GM19023 (cell line): ENCODE measurements around the gene FXYD7.
"Not testable (repeated sequence)": the region's sequence is repeated elsewhere in the genome, so short reads cannot be mapped to it uniquely, and the experiment has no call there.

Experiments
- ATAC-seq: cut with Tn5 transposase; IDR thresholded peaks from one replicate; pipeline ENCODE4 v1.9.1; 2021; ENCODE audit warnings: mild to moderate bottlenecking, moderate library complexity; ENCODE audit not compliant: unreplicated experiment

FXYD7 gene

DNA sequence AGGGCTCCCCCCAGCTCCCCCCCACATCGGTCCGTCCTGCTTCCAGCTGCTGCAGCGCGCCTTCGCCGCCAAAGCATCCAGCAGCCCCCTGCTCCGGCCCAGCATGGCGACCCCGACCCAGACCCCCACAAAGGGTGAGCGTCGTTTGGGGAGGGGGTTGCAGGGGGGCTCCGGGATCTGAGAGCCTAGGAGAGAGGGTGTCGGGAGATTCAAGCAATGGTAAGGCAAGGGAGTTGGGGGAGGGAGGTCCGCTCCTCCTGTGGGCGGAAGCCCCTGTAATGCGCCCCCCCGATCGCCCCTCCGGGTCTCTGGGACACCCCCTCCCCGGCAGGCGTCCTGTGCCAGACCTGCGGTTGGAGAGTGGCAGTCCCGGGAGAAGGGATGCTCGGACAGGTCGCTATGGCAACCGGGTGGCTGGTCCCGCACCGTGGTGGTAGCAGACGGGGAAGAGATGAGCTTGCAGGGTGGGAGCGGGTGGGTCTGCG, at the start of gene FXYD7:
FXYD7 (plus strand) TSS at position 25 of the 485 bp plus-strand sequence; CDS start at position 104, 79 bp downstream.
- no peak for ATAC-seq

DNA sequence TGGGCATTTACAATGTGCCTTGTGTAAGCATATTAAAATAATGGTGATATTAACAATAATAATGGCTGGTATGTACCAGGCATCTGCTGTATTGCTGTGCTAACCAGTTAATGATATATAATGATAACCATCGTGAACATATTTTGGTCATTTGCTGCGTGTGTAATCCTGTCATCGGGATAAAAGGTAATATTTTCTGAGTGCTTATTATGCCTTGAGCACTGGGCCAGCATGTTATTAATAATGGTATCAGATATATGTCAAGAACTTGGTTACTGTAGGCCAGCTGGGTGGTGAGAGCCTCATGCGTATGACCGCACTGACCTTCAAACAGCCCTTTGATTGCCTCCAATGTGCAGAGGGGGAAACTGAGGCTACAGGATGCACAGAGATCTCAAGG, 49.6 kb upstream of the FXYD7 start:
- ATAC-seq, result no peak

DNA sequence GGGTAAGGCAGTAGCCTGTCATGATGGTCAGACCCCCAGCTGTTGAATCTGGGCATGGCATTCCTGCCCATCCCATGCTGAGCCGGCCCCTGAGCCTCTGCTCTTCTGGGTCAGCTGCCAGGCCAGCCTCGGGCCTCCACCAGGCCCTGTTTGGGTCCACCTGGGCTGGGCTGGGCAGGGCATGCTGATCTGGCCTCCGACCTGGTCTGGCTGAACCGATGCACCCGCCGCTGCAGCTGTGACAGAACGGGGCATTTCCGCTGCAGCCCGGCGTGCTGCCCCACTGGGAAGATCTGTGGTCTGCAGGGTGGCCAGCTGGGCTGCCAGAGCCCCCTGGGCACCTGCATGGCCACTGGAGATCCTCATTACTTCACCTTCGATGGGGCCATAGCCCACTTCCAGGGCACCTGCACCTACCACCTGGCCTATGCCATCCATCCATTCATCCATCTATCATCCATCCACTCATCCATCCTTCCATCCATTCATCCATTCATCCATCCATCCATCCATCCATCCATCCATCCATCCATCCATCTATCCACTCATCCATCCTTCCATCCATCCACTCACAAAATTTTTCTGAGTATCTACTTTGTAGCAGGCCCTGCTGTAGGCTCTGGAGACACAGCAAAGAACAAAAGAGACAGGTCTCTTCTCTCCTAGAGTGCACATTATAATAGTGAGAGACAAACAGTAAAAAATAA, 49.0 kb upstream of the FXYD7 start:
- no peak for ATAC-seq

DNA sequence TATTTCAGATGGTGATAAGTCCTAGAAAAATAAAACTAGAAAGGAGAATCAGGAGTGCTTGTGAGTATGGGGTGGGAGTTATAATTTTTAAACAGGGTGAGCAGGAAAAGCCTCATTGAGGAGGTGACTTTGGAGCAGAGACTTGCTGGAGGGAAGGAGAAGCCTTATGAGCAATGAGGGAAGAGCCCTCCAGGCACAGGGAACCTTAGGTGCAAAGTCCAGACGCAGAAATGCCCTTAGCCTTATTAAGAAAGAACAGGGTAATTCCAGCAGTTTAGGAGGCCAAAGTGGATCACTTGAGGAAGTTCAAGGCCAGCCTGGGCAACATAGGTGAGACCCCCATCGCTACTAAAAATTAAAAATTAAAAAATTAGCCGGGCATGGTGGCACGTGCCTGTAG, 48.4 kb upstream of the FXYD7 start:
- ATAC-seq, result no peak

DNA sequence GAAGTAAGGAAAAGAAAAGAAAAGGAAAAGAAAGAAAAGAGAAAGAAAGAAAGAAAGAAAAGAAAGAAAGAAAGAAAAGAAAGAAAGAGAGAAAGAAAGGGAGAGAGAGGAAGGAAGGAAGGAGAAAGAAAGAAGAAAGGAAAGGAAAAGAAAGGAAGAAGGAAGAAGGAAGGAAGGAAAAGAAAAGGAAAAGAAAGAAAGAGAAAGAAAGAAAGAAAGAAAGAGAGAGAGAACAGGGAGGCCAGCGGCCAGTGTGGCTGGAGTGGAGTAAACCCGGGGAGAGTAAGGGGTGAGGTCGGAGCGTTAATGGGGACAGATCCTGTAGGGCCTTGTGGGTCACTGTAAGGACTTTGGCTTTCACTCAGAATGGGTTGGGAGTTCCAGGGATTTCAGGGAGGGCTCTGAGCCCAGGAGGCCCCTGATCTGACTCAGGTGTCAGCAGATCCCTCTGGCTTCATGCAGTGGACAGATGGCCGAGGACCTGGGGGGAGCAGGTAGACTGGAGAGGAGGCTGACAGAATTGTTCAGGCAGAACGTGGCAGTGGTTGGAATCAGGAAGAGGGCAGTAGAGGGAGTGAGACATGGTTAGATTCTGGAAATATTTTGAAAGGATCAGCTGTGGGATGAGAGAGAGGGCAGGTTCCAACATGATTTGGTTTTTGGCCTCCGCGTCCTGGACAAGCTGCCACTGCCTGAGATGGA, 47.2 kb upstream of the FXYD7 start:
- ATAC-seq, result no peak

- no peak for ATAC-seq
Measured at GRCh38 chr19:35098413-35099049, 44.5 kb upstream of the FXYD7 start.

GRCh38 chr19:35099155-35099896, 43.7 kb upstream of the FXYD7 start:
- ATAC-seq, result no peak

GRCh38 chr19:35099897-35100275, 43.2 kb upstream of the FXYD7 start:
- ATAC-seq, result no peak

DNA sequence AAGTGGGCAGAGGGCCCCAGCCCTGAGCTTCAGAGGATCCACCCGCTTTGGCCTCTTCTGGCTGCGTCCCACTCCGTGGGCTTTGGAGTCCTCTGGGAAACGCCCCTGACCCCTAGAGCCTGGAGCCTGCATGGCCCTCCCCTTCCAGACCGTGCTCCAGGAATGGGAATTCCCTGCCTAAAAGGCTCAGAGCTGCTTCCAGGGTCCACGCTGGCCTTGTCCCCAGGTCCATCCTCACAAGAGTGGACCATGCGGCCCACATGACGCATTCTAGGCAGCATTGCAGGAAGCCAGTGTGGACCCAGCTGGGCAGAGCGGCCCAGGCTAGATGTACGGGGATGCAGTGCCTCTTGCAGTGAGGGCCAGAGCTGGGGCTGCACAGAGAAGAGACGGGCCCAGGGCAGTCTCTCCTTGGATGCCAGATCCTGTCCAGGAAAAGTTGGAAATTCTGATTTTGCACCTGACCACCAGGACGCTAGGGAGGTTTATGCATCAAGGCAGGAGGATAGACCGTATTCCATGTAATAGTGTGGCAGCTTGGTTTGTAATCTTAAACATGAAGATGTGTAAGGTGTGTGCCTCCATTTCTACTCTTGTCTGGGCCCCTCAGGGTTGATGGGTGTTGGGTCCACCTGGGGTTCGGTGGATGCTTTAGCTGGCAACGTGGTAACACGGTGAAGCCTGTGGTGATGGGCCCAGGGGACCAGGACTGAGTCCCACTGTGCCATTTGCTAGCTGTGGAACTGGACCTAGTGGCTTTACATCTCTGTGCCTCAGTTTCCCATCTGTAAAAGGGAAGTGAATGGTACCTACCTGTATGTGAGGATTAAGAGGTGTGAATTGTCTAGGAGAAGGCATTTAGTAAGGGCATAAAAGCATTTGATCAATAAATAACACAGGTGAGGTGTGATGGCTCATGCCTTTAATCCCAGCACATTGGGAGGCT, 42.2 kb upstream of the FXYD7 start:
- no peak for ATAC-seq

DNA sequence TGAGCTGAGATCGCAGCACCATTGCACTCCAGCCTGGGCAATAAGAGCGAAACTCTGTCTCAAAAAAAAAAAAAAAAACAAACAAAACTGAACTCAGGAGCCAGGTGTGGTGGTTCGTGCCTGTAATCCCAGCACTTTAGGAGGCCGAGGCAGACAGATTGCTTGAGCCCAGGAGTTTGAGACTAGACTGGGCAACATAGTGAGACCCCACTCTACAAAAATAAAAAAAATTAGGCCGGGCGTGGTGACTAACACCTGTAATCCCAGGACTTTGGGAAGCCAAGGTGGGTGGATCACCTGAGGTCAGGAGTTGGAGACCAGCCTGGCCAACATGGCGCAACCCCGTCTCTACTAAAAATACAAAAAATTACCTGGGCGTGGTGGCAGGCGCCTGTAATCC, 41.1 kb upstream of the FXYD7 start:
- ATAC-seq, result not testable (repeated sequence)

DNA sequence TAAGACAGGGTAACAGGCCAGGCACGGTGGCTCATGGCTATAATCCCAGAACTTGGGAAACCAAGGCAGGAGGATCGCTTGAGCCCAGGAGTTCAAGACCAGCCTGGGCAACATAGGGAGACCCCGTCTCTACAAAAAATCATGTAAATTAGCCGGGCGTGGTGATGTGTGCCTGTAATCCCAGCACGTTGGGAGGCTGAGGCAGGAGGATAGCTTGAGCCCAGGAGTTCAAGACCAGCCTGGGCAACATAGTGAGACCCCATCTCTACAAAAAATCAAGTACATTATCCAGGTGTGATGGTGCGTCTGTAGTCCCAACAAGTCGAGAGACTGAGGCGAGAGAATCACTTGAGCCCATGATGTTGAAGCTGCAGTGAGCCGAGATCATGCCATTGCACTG, 39.4 kb upstream of the FXYD7 start:
- not testable (repeated sequence) for ATAC-seq

- no peak for ATAC-seq
Measured at GRCh38 chr19:35104361-35104760, 38.7 kb upstream of the FXYD7 start.

GRCh38 chr19:35105047-35105410, 38.0 kb upstream of the FXYD7 start:
- no peak for ATAC-seq

DNA sequence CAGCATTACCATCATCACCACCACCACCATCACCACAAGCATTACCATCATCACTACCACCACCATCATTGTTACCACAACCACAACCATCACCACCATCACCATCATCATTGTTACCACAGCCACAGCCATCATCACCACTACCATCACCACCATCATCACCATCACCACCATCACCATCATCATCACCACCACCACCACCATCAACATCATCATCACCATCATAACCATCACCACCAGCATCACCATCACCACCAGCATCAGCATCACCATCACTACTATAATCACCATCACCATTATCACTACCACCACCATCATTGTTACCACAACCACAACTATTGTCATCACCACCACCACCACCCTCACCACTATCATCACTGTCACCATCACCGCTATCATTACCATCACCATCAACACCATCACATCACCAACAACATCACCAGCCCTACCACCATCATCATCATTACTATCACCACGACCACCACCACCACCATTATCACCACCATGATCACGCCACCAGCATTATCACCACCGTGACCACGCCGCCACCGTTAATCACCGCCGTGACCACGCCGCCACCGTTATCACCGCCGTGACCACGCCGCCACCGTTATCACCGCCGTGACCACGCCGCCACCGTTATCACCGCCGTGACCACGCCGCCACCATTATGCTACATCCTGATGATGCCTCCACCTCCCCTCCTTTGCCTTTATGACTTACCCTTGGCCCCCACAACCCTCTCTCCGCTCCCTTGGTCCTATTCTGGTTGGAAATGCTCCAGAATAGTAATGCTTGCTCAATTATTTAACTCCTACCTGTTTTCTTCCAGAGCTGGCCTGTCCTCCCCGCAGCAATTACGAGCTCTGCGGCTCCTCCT, 37.4 kb upstream of the FXYD7 start:
- no peak for ATAC-seq

DNA sequence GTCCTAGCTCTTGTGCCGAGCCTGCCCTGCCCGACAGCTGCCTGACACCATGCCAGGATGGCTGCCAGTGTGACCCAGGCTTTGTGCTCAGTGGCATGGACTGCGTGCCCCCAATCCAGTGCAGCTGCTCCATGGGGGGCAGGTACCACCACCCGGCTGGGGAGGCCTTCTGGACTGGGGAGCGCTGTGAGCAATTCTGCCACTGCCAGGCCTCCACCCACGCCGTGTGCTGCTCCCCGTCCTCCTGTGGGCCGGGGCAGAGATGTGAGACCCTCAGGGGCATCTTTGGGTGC, 36.8 kb upstream of the FXYD7 start:
- ATAC-seq, result no peak

DNA sequence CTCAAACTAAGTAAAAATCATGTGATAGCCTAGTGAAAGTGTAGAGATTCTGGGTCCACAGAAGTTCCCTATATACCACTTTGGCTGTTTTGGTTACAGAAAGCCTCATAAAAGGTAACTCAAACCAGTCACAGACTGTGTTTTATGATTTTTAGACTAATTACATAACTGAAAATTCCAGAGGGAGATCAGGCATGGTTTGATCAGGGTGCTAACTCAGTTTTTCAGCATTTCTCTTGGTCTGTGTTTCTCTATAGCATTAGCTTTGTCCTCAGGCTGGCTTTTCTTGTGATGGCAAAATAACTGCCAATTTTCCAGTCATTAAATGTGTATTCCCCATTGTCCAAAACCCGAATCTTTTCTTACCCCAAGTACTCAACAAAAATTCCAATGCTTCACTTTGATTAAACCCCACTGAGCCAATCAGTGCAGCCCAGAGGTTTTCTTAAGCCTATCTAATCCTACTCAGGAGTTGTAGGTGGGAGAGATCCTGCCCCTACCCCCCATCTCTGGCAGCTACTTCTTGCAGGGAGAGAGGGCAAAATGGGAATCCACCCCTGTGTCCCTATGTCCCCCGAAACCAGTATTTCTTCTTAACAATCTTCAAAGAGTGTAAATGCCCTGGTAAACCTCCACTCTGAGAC, 36.0 kb upstream of the FXYD7 start:
- ATAC-seq, result no peak

DNA sequence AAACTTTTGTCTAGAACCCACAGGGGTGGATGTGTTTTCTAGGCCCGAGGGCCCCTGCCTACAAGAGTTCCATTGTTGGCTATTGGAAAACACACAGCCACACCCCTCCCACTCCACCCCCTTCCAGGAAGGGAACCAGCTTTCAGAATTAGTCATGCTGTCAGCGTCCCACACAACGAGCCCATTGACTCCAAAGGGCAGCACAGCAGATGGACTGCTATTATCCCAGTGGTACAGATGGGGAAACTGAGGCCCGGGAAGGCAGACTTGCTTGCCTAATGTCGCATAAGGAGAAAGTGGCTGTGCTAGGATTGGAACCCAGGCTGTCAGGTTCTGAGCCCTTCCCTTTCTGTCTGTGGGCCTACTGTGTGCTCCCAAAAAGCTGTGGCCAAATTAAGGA, 35.5 kb upstream of the FXYD7 start:
- no peak for ATAC-seq

DNA sequence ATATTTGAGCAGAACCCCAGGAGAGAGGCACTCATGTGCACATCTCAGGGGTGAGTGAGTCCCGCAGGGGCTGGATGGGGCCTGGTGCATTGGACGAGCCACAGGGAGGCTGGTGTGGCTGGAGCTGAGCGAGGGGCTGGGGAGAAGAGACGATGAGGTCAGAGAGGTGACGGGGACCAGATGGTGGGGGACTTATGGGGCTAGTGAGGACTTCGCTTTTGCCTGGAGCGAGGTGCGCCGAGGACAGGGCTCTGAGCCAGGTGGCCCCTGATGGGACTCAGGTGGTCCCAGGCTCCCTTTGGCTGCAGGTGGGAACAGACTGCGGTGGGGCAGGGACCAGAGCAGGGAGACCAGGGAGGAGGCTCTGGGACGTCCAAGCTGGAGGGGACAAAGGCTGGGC, 34.3 kb upstream of the FXYD7 start:
- no peak for ATAC-seq
